HFF-Myc (cell line): Measurements from ENCODE around the gene ZNF431.

ENCODE experiments used
- DNase-seq: peaks from one replicate; pipeline ENCODE4 v3.0.0-alpha.2; 2011; ENCODE audit warnings: low read depth; ENCODE audit errors: extremely low read depth
- H3K4me3 ChIP-seq: replicated peaks from 2 replicates; pipeline ENCODE4 v1.5.1; 2011; ENCODE audit warnings: low read depth, mild to moderate bottlenecking, control low read depth, low read length
- CTCF ChIP-seq: IDR thresholded peaks from 2 replicates; pipeline ENCODE4 v1.5.1; 2012; ENCODE audit warnings: mild to moderate bottlenecking, low read depth, low read length, control low read depth; ENCODE audit errors: missing control alignments

ZNF431 gene

GRCh38 chr19:21143428-21143827 lies 1.6 kb downstream of the ZNF431 start:
- no peak overlapping the region for H3K4me3 ChIP-seq
- no peak for TF ChIP-seq CTCF
- DNase-seq, result no peak

GRCh38 chr19:21143854-21144253 lies 2.0 kb downstream of the ZNF431 start:
- DNase-seq, result no peak
- H3K4me3 ChIP-seq, result no peak overlapping the region
- no peak for TF ChIP-seq CTCF

GRCh38 chr19:21147540-21147939 lies 5.7 kb downstream of the ZNF431 start:
- no peak for TF ChIP-seq CTCF
- DNase-seq, result no peak
- H3K4me3 ChIP-seq, result no peak overlapping the region

- no peak for TF ChIP-seq CTCF
- no peak overlapping the region for H3K4me3 ChIP-seq
- no peak for DNase-seq
Observed at GRCh38 chr19:21148681-21149080, 6.8 kb downstream of the ZNF431 start.

- TF ChIP-seq CTCF, result no peak
- H3K4me3 ChIP-seq, result no peak overlapping the region
- DNase-seq, result no peak
Observed at GRCh38 chr19:21149877-21150276, 8.0 kb downstream of the ZNF431 start.

GRCh38 chr19:21151460-21151859 lies 9.6 kb downstream of the ZNF431 start:
- TF ChIP-seq CTCF, result no peak
- no peak for DNase-seq
- H3K4me3 ChIP-seq, result no peak overlapping the region

GRCh38 chr19:21158523-21159135 lies 16.8 kb downstream of the ZNF431 start:
- DNase-seq, result no peak
- H3K4me3 ChIP-seq, result no peak overlapping the region
- TF ChIP-seq CTCF, result no peak
